Stimulated activated CD4-positive, alpha-beta T cell treated with anti-CD3 and anti-CD28 coated beads, Interleukin-1b, Interleukin-23, amount 100 ng/mL, for 24 hours (primary cell): Measurements from ENCODE around the gene CNNM2.
"Not testable (repeated sequence)": the region's sequence is repeated elsewhere in the genome, so short reads cannot be mapped to it uniquely, and the experiment has no call there.

Experiments
- DNase-seq, 4 experiments: peaks; one replicate each; pipeline ENCODE4 v3.0.0-alpha.2; 2020; ENCODE audit warnings: low read depth in 4 of 4, low spot score in 1 of 4

CNNM2 gene

DNA sequence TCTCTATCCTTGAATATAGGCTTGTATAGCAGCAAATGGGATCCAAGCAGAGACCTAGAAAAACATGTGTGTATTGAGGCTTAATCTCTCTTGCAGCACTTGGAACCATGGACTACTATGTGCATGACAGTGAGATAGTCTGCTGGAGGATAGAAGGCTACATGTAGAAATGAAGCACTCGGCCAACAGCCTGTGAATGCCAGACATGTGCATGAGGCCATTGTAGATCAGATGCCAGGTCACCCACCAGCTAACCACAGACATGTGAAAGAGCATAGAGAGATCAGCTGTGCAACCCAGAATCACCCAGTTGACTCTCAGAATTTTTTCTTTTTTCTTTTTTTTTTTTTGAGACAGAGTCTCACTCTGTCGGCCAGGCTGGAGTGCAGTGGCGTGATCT, 184.1 kb downstream of the CNNM2 start:
- DNase-seq = no peak

- DNase-seq = no peak
These were observed 185.9 kb downstream of the CNNM2 start for GRCh38 chr10:103103989-103104388.

DNA sequence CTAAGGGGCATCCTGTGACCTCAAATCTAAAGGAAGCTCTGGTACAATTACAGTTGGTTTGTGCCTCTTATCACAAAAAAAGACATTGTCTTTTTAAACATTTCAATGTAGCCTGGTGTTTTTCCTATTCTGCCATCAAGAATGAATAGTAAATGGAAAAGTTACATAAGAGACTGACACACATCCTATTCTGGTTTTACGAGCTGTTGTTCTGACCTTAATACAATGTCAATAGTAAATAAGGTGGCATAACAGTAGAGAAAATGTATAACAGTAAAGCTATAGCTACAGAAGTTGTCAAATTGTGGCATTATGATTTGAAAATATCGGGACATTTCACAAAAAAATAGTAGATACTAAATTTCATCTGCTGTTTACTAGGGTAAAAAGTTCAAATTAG, 186.6 kb downstream of the CNNM2 start:
- DNase-seq = no peak

- no peak for DNase-seq
These were observed 187.4 kb downstream of the CNNM2 start for GRCh38 chr10:103105462-103105861.

DNA sequence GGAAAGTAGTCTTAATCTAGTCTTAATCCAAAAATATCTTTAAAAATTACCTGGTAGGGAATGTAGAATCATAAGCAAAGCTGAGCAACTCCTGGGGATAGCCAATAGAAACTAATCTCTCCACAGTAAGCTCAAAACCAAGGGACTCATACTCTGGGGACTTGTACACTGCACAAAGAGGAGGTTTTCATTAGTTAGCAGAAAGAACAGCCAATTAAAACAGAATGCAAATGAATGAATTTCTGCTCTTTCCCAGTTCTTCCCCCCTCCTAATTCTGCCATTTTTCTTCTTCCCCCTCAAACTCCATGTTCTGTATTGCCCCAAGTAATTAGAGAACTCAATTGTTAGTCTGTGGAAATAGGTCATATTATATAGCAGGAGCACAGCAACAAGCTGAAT, 188.4 kb downstream of the CNNM2 start:
- no peak for DNase-seq

DNA sequence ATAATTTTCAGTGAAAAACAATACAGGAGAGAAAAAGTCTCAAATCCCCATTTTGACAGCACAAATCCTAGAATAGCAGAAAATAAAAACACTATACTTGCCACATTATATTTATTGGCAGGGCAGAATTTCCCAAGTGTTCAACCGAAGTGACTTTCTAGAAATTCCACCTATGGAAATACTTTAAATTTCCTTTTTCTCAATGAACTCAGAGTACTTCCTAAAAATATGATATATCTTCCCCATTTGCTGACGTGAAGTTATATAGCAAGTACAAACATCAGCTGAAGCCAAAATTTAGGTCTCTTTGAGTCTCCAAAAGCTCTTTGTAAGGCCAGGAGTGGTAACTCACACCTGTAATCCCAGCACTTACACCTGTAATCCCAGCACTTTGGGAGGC, 191.7 kb downstream of the CNNM2 start:
- no peak for DNase-seq

GRCh38 chr10:103110407-103110806, 192.3 kb downstream of the CNNM2 start:
- no peak for DNase-seq

DNA sequence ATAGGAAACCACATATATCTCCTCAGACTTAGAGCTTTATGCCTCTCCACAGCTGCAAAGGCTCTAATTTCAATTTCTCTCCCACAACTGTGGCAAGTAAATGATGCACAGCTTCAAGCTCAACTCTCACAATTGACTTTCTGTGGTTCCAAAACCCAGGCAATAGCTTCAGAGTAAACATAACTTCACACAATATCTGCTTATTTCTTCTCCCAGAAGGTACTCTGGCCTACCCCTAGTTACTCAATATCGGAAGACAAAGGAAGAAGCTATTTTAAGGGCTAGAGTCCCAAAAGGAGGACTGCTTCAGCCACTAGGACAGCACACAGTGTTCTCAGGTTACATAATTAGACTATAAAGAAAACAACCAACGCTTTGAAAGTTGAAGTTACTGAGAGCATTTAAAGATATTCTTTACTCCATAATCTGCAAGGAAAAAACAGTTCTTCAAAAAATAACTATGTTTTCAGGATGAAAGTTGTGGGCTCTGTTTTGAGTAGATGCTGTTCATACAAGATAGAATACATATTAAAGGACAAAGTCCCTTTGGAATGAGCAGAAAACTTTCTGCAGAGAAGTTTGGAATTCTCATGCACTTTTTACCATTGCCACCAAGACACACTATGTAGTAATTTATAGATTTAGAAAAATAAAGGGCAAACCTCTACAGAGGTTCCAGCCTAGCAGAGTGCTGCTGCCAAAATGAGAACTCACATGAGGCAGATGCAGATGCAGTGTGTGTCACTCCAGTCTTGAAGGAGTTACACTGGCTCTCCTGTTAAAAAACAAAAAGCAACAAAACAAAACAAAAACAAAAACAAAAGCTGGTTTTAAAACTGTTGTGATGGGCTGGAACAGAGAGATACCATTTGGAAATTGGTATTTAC, 193.2 kb downstream of the CNNM2 start:
- DNase-seq = no peak

DNA sequence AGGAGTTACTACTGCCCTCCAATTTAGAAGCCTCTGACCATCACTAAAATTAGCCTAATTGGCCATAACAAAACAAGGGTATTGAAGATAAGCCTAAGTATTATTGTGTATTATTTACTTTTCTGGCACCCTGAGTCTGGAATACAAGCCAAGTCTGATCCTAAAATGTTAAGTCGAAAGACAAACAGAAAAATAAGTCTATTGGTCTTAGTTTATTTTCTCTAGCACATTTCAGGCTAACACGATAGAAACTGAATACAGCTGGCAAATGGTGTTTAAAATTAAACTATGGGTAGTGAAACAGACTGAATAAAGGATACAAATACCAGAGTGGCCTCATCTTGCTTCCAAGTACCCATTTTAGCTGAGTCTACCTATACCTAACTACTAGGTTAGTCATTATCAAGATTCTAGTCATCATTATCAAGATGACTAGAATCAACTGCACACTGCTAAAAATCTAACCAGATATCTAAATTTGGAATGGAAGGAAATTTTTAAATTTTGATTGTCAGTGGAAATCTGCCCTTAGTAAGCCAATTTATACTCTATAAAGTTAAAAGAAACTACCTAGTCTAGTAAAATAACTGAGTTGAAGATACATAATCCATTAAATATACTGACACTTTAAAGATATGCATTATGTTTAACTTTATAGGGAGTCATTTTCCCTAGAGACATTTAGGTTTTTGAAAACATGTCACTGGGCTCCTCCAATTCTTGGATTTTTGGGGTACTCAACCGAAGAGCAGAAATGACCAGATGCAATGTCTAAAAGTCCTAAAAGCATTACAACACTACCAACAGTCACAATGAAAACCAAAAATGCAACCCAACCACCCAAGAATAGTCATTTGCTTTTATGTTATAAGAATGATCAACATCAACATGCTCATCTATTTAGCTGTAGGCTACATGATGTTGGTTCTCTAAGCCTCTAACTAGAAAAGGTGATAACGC, 194.1 kb downstream of the CNNM2 start:
- DNase-seq = no peak

GRCh38 chr10:103114876-103115275, 196.8 kb downstream of the CNNM2 start:
- DNase-seq = no peak

GRCh38 chr10:103117247-103117646, 199.2 kb downstream of the CNNM2 start:
- no peak for DNase-seq

GRCh38 chr10:103120546-103120945, 202.5 kb downstream of the CNNM2 start:
- DNase-seq = no peak

DNA sequence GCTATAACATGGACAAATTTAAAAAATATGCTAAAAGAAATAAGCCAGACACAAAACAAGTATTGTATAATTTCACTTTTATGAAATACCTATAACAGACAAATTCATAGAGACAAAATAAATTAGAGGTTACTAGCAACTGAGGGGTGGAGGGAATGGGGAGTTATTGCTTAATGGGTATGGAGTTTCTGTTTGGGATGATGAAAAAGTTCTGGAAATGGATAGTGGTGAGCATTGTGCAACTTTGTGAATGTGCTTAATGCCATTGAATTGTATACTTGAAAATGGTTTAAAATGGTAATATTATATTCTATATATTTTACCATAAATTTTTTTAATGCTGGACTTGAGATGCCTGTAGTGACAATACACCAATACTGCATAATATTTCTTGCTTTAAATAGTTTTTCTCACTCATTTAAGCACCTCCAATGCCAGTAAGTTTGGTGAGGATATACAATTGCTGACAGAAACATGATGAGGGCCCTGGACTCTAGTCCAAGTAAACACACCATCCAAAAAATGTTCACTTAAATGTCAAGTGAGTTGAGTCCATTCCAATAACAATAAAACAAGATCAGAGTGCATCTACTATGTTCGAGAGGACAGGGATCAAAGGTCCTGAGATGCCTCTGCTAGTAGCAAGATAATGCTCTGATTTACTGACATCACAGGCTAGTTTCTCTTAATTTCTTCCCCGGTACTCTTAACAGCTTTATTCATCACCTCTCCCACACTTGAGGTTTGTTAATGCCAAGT, 203.1 kb downstream of the CNNM2 start:
- no peak for DNase-seq

DNA sequence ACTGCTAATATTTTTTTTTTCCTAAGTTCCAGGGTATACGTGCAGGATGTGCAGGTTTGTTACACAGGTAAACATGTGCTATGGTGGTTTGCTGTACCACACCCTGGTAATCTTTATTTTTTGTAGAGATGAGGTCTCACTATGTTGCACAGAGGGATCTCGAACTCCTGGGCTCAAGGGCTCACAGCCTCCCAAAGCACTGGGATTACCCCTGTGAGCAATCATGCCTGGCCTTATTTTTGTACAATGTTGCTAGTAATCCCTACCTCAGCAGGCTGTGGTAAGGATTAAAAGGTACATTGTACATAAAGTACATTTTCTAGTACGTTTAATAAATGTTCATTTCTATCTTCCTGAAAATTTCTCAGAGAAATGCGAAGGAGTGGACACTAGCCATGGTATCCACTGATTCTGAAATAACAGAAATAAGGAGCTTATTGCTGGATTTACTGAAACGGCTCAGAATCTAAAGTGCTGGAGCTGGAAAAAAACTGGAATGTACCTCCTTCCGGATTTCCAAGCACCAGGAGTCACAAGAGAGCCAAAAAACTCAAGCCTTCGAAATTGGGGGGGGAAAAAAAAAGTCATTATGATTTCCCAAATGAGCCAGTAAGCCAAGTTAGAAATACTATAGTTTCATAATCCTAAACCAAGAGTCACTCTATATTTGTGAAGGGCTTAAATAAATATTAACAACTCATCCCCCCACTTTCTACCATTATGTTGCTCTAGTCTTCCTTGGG, 205.4 kb downstream of the CNNM2 start:
- DNase-seq = no peak

- peak in 1 of 4 experiments; percentile 12 for DNase-seq
These were observed 206.5 kb downstream of the CNNM2 start for GRCh38 chr10:103124420-103125096.

DNA sequence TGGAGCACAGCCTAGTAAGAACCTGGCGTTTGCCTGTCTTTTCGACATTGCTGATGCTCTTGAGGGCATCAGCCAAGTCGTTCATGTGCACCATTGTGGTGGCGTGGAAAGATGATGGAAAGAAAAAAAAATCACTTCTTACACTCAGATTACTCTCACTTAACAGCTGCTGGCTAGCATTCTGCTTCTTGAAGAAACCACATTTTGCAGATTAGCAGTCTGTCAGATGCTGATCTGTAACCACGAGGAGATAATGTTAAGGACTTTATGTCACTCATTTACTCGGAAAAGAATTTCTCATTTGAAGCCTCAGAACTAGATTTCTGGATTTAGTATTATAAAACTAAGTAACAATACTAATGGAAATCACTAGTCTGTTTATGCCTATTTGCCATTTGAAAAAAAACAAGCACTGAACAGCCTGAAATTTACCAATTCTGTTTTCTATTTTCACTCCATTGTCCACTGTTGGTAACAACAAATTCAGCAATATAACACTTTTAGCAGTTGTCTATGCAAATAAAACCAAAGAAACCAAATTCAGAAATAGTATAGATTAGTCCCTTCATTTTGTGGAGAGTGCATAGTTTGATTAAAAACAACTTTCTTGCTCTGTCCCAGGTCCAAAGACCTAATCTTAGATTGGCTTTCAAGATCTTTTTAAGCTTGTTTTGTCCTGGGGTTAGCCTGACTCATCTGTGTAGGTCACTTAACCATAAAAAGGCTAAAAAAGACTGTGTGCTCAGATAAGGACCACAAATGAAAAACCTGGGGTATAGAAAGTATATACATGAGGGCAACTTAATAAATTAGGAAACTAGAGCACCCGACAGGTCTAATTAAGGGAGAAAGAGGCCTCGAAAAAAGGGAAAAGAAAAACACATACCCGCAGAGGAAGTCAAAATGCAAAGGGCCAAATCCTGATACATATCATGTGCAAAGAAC, 207.5 kb downstream of the CNNM2 start:
- DNase-seq = no peak

DNA sequence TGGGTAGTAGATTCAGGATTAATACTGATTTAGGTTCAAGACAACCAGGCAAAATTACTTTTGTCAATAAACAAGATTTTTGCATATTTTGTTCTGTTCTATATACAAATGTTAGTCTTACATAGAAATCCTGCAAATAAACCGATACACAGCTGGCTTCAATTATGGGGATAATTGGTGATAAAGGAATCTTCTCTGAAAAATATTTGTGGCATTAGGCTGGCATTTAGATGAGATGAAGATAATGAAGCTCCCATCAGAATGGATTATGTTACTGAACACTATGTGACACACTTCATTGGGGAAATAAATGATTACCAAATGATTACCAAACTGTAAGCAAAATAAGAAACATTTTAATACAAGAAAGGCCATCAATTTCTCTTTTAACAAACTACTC, 209.1 kb downstream of the CNNM2 start:
- DNase-seq = no peak

DNA sequence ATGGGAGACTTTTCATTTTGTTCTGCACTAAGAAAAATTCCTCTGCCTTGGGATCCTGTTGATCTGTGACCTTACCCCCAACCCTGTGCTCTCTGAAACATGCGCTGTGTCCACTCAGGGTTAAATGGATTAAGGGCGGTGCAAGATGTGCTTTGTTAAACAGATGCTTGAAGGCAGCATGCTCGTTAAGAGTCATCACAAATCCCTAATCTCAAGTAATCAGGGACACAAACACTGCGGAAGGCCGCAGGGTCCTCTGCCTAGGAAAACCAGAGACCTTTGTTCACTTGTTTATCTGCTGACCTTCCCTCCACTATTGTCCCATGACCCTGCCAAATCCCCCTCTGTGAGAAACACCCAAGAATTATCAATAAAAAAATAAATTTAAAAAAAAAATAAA, 212.1 kb downstream of the CNNM2 start:
- not testable (repeated sequence) for DNase-seq

- DNase-seq = no peak
These were observed 212.8 kb downstream of the CNNM2 start for GRCh38 chr10:103130910-103131309.
